ENCODE measurements around the gene CNTN1. TPM values are rescaled to one million over a fixed set of nuclear protein-coding genes. Genes with fewer than 3 reads are reported as not detected.

Gene CNTN1
- total and polyA plus RNA-seq, 2 of the 8 experiments (the other 6 are each of a cell fraction or from before 2014, with no cell fraction given): 7.2 to 21.8 TPM

GRCh38 chr12:41076114-41076513 lies 383.9 kb downstream of the CNTN1 start:
- Histone ChIP-seq H4K8ac (ENCODE audit: extremely low read depth, insufficient read depth, low read length) (no peak overlapping the region), H3K79me1 (ENCODE audit: low read depth, low read length) (no peaks in the 10 kb centered on the region), H3K4me2 (ENCODE audit: insufficient read depth in 1 of 2, low read depth in 2 of 2, low read length in 2 of 2) (no peak overlapping the region), H3K14ac (ENCODE audit: insufficient read length) (no peak overlapping the region), H3K36me3 (ENCODE audit: control insufficient read depth in 2 of 4, insufficient read depth in 4 of 4, low read length in 3 of 4) (no peaks in the 10 kb centered on the region), H2BK5ac (ENCODE audit: low read depth, low read length) (no peak overlapping the region), H3K9ac (replicated peaks in 1 of 4; ENCODE audit: extremely low read depth in 1 of 4, low read depth in 3 of 4, low read length in 3 of 4) (no peak overlapping the region), H3K79me2 (ENCODE audit: control insufficient read depth in 1 of 2, insufficient read depth in 2 of 2, low read length in 2 of 2) (no peaks in the 10 kb centered on the region), H2BK12ac (ENCODE audit: low read depth, low read length) (no peak overlapping the region), H4K91ac (replicated peaks; ENCODE audit: insufficient read length, low read length) (no peak overlapping the region), H3K56ac (replicated peaks; ENCODE audit: insufficient read length, low read depth, low read length) (no peak overlapping the region), H3K18ac (ENCODE audit: extremely low read depth, low read length) (no peak overlapping the region), H4K5ac (ENCODE audit: insufficient read length, low read depth, low read length) (no peak overlapping the region), H2BK20ac (ENCODE audit: low read length) (no peak overlapping the region), H4K20me1 (replicated peaks in 1 of 2; ENCODE audit: control insufficient read depth in 1 of 2, insufficient read depth in 2 of 2, low read length in 2 of 2) (no peaks in the 10 kb centered on the region), H3K9me3 (ENCODE audit: insufficient read depth in 2 of 2, low read depth in 1 of 2, low read length in 1 of 2) (peaks cover 7 to 8% of the 10 kb centered on the region in 2 experiments; a peak in 1 of 4 replicates), H2AK5ac (ENCODE audit: low read depth, low read length) (no peak overlapping the region), H2BK15ac (ENCODE audit: low read length) (no peak overlapping the region), H3K27me3 (replicated peaks in 1 of 4; ENCODE audit: control insufficient read depth in 3 of 4, extremely low read depth in 1 of 4, insufficient read depth in 3 of 4, low read length in 3 of 4) (no peaks in the 10 kb centered on the region), H2AFZ (ENCODE audit: low read length) (no peak overlapping the region), H3K4me1 (replicated peaks in 1 of 4; ENCODE audit: control insufficient read depth in 3 of 4, insufficient read depth in 4 of 4, low read length in 3 of 4) (no peaks in the 10 kb centered on the region), H3K23me2 (ENCODE audit: low read depth, low read length) (no peaks in the 10 kb centered on the region), H3K4me3 (ENCODE audit: extremely low read depth in 1 of 4, insufficient read depth in 2 of 4, low read depth in 3 of 4, low read length in 4 of 4) (no peak overlapping the region), H3K23ac (ENCODE audit: insufficient read length) (no peak overlapping the region), H3K27ac (ENCODE audit: low read depth, low read length) (no peak overlapping the region), H3K4ac (replicated peaks; ENCODE audit: insufficient read length, low read depth, low read length) (no peak overlapping the region), H2BK120ac (replicated peaks; ENCODE audit: low read depth, low read length) (no peak overlapping the region)
- ChIA-PET POLR2A (ENCODE audit: partially characterized antibody) (no interaction called here), CTCF (ENCODE audit: partially characterized antibody) (interaction anchor here (1.2 kb wide), 1 partner anchor 93 kb away, joined by 3 read pairs; no protein-coding TSS in a partner anchor)
- WGBS, 2 experiments (ENCODE audit: extremely low coverage in 1 of 2, insufficient coverage in 1 of 2, insufficient read length in 1 of 2, insufficient replicate concordance in 2 of 2, low coverage in 1 of 2, low lambda C conversion rate in 2 of 2, missing lambda C conversion rate in 1 of 2): 93% methylated on average over 7 of the region's 7 CpGs; no CpG with 5 or more reads in 1 of the 2 experiments
- FAIRE-seq (no peak), DNase-seq (ENCODE audit: low read depth in 1 of 2, low spot score in 2 of 2) (no peak)
- TF ChIP-seq CBX5 (IDR thresholded peaks at IDR 0.05; ENCODE audit: low read depth, low read length) (no peak), KDM4A (IDR thresholded peaks at IDR 0.05; ENCODE audit: low read depth, low read length, severe bottlenecking) (no peak), CTBP2 (IDR thresholded peaks at IDR 0.05; ENCODE audit: borderline replicate concordance, insufficient read depth, insufficient read length, low read length) (no peak), MAFK (IDR thresholded peaks at IDR 0.05; ENCODE audit: low read depth, low read length) (no peak), RBBP5 (IDR thresholded peaks at IDR 0.05; ENCODE audit: borderline replicate concordance, low read depth, low read length) (no peak), SIN3A (conservative IDR thresholded peaks at IDR 0.05 in 1 of 2, IDR thresholded peaks at IDR 0.05 in 1 of 2; ENCODE audit: low read depth in 1 of 2, low read length in 2 of 2) (no peak), JUND (IDR thresholded peaks at IDR 0.05; ENCODE audit: low read length) (no peak), ATF2 (IDR thresholded peaks at IDR 0.05; ENCODE audit: low read length) (no peak), NANOG (IDR thresholded peaks at IDR 0.05; ENCODE audit: insufficient read depth, low read depth, low read length, poor library complexity, severe bottlenecking) (no peak), CREB1 (IDR thresholded peaks at IDR 0.05) (no peak), EZH2 (IDR thresholded peaks at IDR 0.05; ENCODE audit: low read depth, low read length, severe bottlenecking) (no peak), BRCA1 (IDR thresholded peaks at IDR 0.05; ENCODE audit: low read depth, low read length) (no peak), POLR2AphosphoS5 (IDR thresholded peaks at IDR 0.05; ENCODE audit: low read depth, low read length) (no peak)

Data from H1 (cell line).